CD4-positive, alpha-beta T cell treated with Interleukin-6 at 100 ng/mL for 8 hours (primary cell): ENCODE results near the gene STIM1.
"Not testable (repeated sequence)": the region's sequence is repeated elsewhere in the genome, so short reads cannot be mapped to it uniquely, and the experiment has no call there.

Source experiments
- DNase-seq: peaks from one replicate; pipeline ENCODE4 v3.0.0-alpha.2; 2020; ENCODE audit warnings: mixed read lengths, low spot score

The STIM1 gene

DNA sequence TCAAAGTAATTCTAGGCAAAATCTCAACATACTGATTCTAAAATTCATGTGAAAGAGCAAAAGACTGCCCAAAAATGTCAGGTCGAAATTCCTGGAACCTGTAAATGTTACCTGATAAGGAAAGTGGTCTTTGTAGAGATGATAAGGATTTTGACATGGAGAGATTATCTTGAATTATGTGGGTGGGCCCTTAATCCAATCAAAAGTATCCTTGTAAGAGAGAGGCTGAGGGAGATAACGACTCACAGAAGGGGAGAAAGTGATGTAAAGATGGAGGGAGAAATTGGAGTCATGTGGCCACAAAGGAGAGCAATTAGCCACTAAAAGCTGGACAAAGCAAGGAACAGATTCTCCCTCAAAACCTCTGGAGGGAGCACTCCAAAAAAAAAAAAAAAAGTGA lies 259.7 kb downstream of the STIM1 start:
- DNase-seq = no peak

DNA sequence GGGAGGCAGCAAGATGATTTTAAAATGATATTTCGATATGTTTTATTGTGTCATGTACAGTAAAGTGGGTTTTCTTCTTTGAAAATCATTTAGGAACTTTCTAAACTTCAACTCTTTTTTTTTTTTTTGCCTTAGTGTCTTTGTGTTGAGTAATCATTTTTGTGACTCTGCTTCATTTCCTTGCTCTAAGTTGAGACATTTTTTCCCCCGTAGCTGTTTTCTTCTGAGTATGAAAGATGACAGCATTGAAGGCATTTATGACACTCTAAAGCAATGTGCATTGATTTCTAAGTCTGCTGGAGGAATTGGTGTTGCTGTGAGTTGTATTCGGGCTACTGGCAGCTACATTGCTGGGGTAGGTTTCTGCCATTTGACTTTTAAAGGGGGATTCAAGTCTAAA lies 262.6 kb downstream of the STIM1 start:
- DNase-seq = no peak

GRCh38 chr11:4123218-4123617 lies 267.8 kb downstream of the STIM1 start:
- DNase-seq = no peak

DNA sequence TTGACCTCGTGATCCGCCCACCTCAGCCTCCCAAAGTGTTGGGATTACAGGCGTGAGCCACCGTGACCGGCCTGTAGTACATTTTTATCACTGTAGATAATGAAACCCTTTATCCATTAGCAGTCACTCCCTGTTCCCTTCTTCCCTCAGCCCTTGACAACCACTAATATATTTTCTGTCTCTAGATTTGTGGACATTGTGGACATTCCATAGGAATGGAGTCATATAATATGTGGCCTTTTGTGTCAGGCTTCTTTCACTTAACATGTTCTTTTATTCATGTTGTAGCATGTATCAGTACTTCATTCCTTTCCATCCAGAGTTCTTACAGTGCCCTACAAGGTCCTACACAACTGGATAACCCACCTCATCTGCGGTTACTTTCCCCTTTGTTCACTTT lies 269.7 kb downstream of the STIM1 start:
- no peak for DNase-seq

DNA sequence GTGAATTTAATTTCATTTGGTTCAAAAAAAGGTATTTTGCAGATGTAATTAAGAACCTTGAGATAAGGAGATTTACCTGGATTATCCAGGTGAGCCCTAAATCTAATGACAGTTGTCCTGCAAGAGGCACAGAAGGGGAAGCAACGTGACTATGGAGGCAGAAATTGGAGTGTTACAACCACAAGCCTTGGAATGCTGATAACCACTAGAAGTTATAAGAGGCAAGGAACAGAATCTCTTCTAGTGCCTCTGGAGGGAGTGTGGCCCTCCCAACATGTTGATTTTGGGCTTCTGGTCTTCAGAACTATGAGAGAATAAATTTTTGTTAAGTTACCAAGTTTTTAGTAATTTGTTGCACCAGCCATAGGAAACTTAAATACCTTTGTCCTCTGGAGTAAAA lies 271.9 kb downstream of the STIM1 start:
- DNase-seq = no peak

DNA sequence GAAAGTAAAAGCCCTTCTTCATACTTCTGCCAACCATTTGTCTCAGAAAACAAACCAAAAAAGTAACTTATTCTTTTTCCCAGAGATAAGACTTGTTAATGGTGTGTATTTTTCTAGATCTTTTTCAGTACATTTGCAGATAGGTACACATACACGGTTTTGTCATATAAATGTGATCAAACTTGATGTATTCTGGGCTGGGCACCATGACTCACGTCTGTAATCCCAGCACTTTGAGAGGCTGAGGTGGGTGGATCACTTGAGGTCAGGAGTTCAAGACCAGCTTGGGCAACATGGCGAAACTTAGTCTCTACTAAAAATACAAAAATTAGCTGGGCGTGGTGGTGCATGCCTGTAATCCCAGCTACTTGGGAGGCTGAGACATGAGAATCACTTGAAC lies 274.8 kb downstream of the STIM1 start:
- DNase-seq = not testable (repeated sequence)

DNA sequence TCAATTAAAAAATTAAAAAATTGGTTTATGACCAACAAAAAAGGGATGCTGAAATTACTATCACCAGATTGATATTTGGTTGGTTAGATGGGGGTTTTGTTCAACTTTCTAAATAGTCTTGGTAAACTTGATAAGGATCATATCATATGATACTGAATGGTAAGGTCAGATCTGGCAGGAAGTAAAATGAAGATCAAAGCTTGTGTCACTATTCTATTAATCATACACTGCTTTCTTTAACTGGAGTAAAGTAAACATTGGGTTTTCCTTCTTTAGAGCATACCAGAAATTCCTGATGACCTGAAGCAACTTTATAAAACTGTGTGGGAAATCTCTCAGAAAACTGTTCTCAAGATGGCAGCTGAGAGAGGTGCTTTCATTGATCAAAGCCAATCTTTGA lies 279.3 kb downstream of the STIM1 start:
- DNase-seq = no peak

- no peak for DNase-seq
Measured at GRCh38 chr11:4138497-4138896, 283.0 kb downstream of the STIM1 start.

- DNase-seq = no peak
Measured at GRCh38 chr11:4140067-4140636, 284.7 kb downstream of the STIM1 start.
